ENCODE results near the gene HEXD. TPM values are rescaled to one million over a fixed set of nuclear protein-coding genes. Genes with fewer than 3 reads are reported as not detected.

Gene HEXD
- total RNA-seq, 1 experiment from 2014 or later, result 16.2 TPM

- Mint-ChIP-seq H3K9me3 (ENCODE audit: unreplicated experiment) (no peaks in the 10 kb centered on the region), H3K27me3 (ENCODE audit: insufficient read depth, unreplicated experiment) (no peaks in the 10 kb centered on the region), H3K36me3 (ENCODE audit: insufficient read depth, unreplicated experiment) (no peaks in the 10 kb centered on the region), H3K4me1 (ENCODE audit: insufficient read depth, unreplicated experiment) (no peaks in the 10 kb centered on the region), H3K27ac (ENCODE audit: low read depth, unreplicated experiment) (no peak overlapping the region), H3K4me3 (ENCODE audit: unreplicated experiment) (no peak overlapping the region)
- DNase-seq (ENCODE audit: unreplicated experiment), result no peak
- CTCF ChIA-PET, result no interaction called here
- intact Hi-C loops (cut with micrococcal nuclease), result no loop called here
- POLR2A ChIA-PET, result no interaction called here
- no TSS peak for BruUV-seq (replicated peaks)
- TF ChIP-seq CTCF (IDR thresholded peaks at IDR 0.05; ENCODE audit: unreplicated experiment), result no peak
These were observed 17.0 kb downstream of the HEXD start for GRCh38 chr17:82435103-82435502.

- CTCF ChIA-PET, result interaction anchor here (0.6 kb wide), 1 partner anchor 85 kb away, joined by 3 read pairs; no protein-coding TSS in a partner anchor
These were observed 17.7 kb downstream of the HEXD start for GRCh38 chr17:82435601-82436583.

GRCh38 chr17:82436601-82437324, 18.6 kb downstream of the HEXD start:
- POLR2A ChIA-PET, result interaction anchor here (0.7 kb wide), 1 partner anchor 71 kb away, joined by 3 read pairs; no protein-coding TSS in a partner anchor
- DNase-seq (ENCODE audit: unreplicated experiment), result no peak
- Mint-ChIP-seq H3K36me3 (ENCODE audit: insufficient read depth, unreplicated experiment) (no peaks in the 10 kb centered on the region), H3K27ac (ENCODE audit: low read depth, unreplicated experiment) (no peak overlapping the region), H3K9me3 (ENCODE audit: unreplicated experiment) (no peaks in the 10 kb centered on the region), H3K4me1 (ENCODE audit: insufficient read depth, unreplicated experiment) (no peaks in the 10 kb centered on the region), H3K4me3 (ENCODE audit: unreplicated experiment) (no peak overlapping the region), H3K27me3 (ENCODE audit: insufficient read depth, unreplicated experiment) (no peaks in the 10 kb centered on the region)
- CTCF ChIA-PET, result no interaction called here
- TF ChIP-seq CTCF (IDR thresholded peaks at IDR 0.05; ENCODE audit: unreplicated experiment), result no peak
- intact Hi-C loops (cut with micrococcal nuclease), result no loop called here
- no TSS peak for BruUV-seq (replicated peaks)

More at GRCh38 chr17:82435601-82436583, 17.7 kb downstream of the HEXD start:
- H3K4me1 Mint-ChIP-seq (ENCODE audit: insufficient read depth, unreplicated experiment), result no peaks in the 10 kb centered on the region
- intact Hi-C loops (cut with micrococcal nuclease), result no loop called here
- no peak overlapping the region for H3K27ac Mint-ChIP-seq (ENCODE audit: low read depth, unreplicated experiment)
- H3K4me3 Mint-ChIP-seq (ENCODE audit: unreplicated experiment), result no peak overlapping the region
- no peak for TF ChIP-seq CTCF (IDR thresholded peaks at IDR 0.05; ENCODE audit: unreplicated experiment)
- no peaks in the 10 kb centered on the region for H3K27me3 Mint-ChIP-seq (ENCODE audit: insufficient read depth, unreplicated experiment)
- POLR2A ChIA-PET, result interaction anchor here (0.6 kb wide), 1 partner anchor 47 kb away, joined by 3 read pairs; no protein-coding TSS in a partner anchor
- no TSS peak for BruUV-seq (replicated peaks)
- no peak for DNase-seq (ENCODE audit: unreplicated experiment)
- H3K36me3 Mint-ChIP-seq (ENCODE audit: insufficient read depth, unreplicated experiment), result no peaks in the 10 kb centered on the region
- H3K9me3 Mint-ChIP-seq (ENCODE audit: unreplicated experiment), result no peaks in the 10 kb centered on the region

GRCh38 chr17:82437325-82437668, 19.1 kb downstream of the HEXD start:
- no peaks in the 10 kb centered on the region for H3K9me3 Mint-ChIP-seq (ENCODE audit: unreplicated experiment)
- no TSS peak for BruUV-seq (replicated peaks)
- no peaks in the 10 kb centered on the region for H3K27me3 Mint-ChIP-seq (ENCODE audit: insufficient read depth, unreplicated experiment)
- no peak overlapping the region for H3K4me3 Mint-ChIP-seq (ENCODE audit: unreplicated experiment)
- POLR2A ChIA-PET, result interaction anchor here (0.7 kb wide), 1 partner anchor 71 kb away, joined by 3 read pairs; no protein-coding TSS in a partner anchor
- no peak overlapping the region for H3K27ac Mint-ChIP-seq (ENCODE audit: low read depth, unreplicated experiment)
- DNase-seq (ENCODE audit: unreplicated experiment), result no peak
- no peak for TF ChIP-seq CTCF (IDR thresholded peaks at IDR 0.05; ENCODE audit: unreplicated experiment)
- H3K4me1 Mint-ChIP-seq (ENCODE audit: insufficient read depth, unreplicated experiment), result no peaks in the 10 kb centered on the region
- CTCF ChIA-PET, result no interaction called here
- H3K36me3 Mint-ChIP-seq (ENCODE audit: insufficient read depth, unreplicated experiment), result no peaks in the 10 kb centered on the region
- intact Hi-C loops (cut with micrococcal nuclease), result no loop called here
